SJSA1 (cell line): ENCODE measurements around the gene POP7. TPM values are rescaled to one million over a fixed set of nuclear protein-coding genes. Genes with fewer than 3 reads are reported as not detected.
"Not testable (repeated sequence)": the region's sequence is repeated elsewhere in the genome, so short reads cannot be mapped to it uniquely, and the experiment has no call there.

Experiments
- DNase-seq, 2 experiments: peaks; one replicate each; pipeline ENCODE4 v3.0.0-alpha.2; 2015 to 2020; ENCODE audit warnings: low spot score in 2 of 2, low read depth in 1 of 2
- H3K27ac ChIP-seq: fragments of 250-450 bp; sonication (Bioruptor Pico); 2 replicates; pipeline ENCODE4 v1.5.1; 2020; ENCODE audit warnings: mild to moderate bottlenecking, moderate library complexity
- H3K27me3 ChIP-seq: fragments of 250-450 bp; sonication (Bioruptor Pico); replicated peaks from 2 replicates; pipeline ENCODE4 v1.5.1; 2020; ENCODE audit warnings: mild to moderate bottlenecking, moderate library complexity
- H3K36me3 ChIP-seq: fragments of 250-450 bp; sonication (Bioruptor Pico); 2 replicates; pipeline ENCODE4 v1.5.1; 2020; ENCODE audit warnings: mild to moderate bottlenecking
- H3K4me1 ChIP-seq: fragments of 250-450 bp; sonication (Bioruptor Pico); replicated peaks from 2 replicates; pipeline ENCODE4 v1.6.1; 2021; ENCODE audit warnings: mild to moderate bottlenecking
- H3K4me3 ChIP-seq: fragments of 250-450 bp; sonication (Bioruptor Pico); 2 replicates; pipeline ENCODE4 v1.5.1; 2020; ENCODE audit warnings: mild to moderate bottlenecking
- H3K9me3 ChIP-seq: fragments of 250-450 bp; sonication (Bioruptor Pico); replicated peaks from 2 replicates; pipeline ENCODE4 v1.5.1; 2020; ENCODE audit warnings: mild to moderate bottlenecking
- total RNA-seq: library from RNA; depleted of rRNA; stranded (reverse); fragments of >200 nt; shearing (Covaris generic); gene quantifications from 2 replicates; pipeline ENCODE4 v1.2.3, GENCODE V29; 2014; rRNA removed

POP7 gene
- total RNA-seq: 56.0 and 72.0 TPM in 2 replicates

GRCh38 chr7:100705753-100706671 lies at the start of gene POP7:
Gene POP7, plus strand, starts transcription at chr7:100706121. Its CDS starts 710 bp downstream, at chr7:100706831.
- H3K27me3 ChIP-seq: peaks cover 6% of the 10 kb centered on the region
- peaks cover 19% of the 10 kb centered on the region for H3K36me3 ChIP-seq
- peaks cover 17% of the 10 kb centered on the region for H3K4me1 ChIP-seq
- peak; percentile 97 to 99 for DNase-seq
- H3K4me3 ChIP-seq: peak within 1 kb of the TSS; percentile 87
- H3K27ac ChIP-seq: peak within 1 kb of the TSS; percentile 60
- H3K9me3 ChIP-seq: no peaks in the 10 kb centered on the region

- H3K9me3 ChIP-seq, H3K27ac ChIP-seq, H3K36me3 ChIP-seq, H3K4me1 ChIP-seq, H3K4me3 ChIP-seq, H3K27me3 ChIP-seq, DNase-seq: not testable (repeated sequence)
Observed at GRCh38 chr7:100662194-100662776, 43.6 kb upstream of the POP7 start.

GRCh38 chr7:100665168-100665726 lies 40.7 kb upstream of the POP7 start:
- Histone ChIP-seq H3K9me3 (no peaks in the 10 kb centered on the region; the same call in 1 of the 2 replicates), H3K27me3 (0 out of 2 replicates have a peak, but pooled peaks cover 6% of the 10 kb centered on the region), H3K4me1 (no peaks in the 10 kb centered on the region), H3K4me3 (no peak overlapping the region), H3K27ac (no peak overlapping the region), H3K36me3 (no peaks in the 10 kb centered on the region)
- DNase-seq: no peak

DNA sequence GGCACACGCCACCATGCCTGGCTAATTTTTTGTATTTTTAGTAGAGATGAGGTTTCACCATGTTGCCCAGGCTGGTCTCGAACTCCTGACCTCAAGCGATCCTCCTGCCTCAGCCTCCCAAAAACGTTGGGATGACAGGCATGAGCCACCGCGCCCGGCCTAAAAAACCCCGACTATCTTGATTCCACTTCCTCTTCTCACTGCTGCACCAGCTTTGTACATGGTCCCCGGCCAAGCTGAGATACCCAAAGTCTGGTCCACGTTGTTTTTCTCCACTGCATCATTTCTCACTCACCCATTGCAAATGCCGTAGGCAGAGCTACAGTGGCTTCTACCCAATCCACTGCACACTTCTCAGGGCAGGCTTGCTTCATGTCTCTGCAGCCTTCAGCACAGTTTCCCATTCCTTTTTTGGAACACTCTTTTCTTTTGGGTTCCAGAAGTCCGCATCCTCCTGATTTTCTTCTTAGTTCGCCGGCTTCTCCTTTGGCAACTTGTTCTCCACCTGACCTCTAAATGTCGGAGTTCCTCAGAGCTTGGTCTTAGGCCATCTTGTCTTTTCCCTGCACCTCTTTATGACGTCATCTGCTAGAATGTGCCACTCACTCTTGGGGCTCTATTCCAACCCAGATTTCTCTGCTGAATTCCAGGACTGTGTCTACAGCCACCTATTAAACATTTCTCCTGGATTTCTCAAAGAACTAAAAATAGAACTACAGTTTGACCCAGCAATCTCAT lies 38.4 kb upstream of the POP7 start:
- Histone ChIP-seq H3K27ac (no peak overlapping the region), H3K4me1 (no peaks in the 10 kb centered on the region), H3K27me3 (0 out of 2 replicates have a peak, but pooled peaks cover 6% of the 10 kb centered on the region), H3K4me3 (no peak overlapping the region), H3K36me3 (no peaks in the 10 kb centered on the region), H3K9me3 (no peaks in the 10 kb centered on the region; the same call in 1 of the 2 replicates)
- DNase-seq: no peak

DNA sequence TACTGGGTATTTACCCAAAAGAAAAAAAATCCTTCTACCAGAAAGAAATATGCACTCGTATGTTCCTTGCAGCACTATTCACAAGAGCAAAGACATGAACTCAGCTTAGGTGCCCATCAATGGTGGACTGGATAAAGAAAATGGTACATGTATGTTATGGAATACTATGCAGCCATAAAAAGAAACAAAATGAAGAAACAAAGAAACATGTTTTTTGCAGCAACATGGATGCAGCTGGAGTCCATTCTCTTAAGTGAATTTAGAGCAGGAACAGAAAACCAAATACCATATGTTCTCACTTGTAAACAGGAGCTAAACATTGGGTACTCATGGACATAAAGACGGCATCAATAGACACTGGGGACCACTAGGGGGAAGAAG lies 37.9 kb upstream of the POP7 start:
- H3K4me1 ChIP-seq: peaks cover 4% of the 10 kb centered on the region; the same call in 1 of the 2 replicates
- no peak overlapping the region for H3K4me3 ChIP-seq
- no peaks in the 10 kb centered on the region for H3K36me3 ChIP-seq
- DNase-seq: no peak
- no peaks in the 10 kb centered on the region; the same call in 1 of the 2 replicates for H3K9me3 ChIP-seq
- 0 out of 2 replicates have a peak, but pooled peaks cover 6% of the 10 kb centered on the region for H3K27me3 ChIP-seq
- no peak overlapping the region for H3K27ac ChIP-seq

DNA sequence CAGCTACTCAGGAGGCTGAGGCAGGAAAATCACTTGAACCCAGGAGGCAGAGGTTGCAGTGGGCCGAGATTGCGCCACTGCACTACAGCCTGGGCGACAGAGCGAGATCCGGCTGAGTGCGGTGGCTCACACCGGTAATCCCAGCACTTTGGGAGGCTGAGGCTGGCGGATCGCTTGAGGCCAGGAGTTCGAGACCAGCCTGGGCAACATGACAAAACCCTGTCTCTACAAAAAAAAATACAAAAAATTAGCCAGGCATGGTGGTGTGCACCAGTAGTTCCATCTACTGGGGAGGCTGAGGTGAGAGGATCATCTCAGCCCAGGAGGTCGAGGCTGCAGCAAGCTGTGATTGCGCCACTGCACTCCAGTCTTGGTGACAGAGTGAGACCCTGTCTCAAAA lies 36.8 kb upstream of the POP7 start:
- H3K27ac ChIP-seq, H3K9me3 ChIP-seq, H3K4me3 ChIP-seq, H3K4me1 ChIP-seq, DNase-seq, H3K27me3 ChIP-seq, H3K36me3 ChIP-seq: not testable (repeated sequence)

GRCh38 chr7:100670074-100670473 lies 35.8 kb upstream of the POP7 start:
- 0 out of 2 replicates have a peak, but pooled peaks cover 6% of the 10 kb centered on the region for H3K27me3 ChIP-seq

GRCh38 chr7:100671353-100672327 lies 34.3 kb upstream of the POP7 start:
- Histone ChIP-seq H3K4me1 (peaks cover 12% of the 10 kb centered on the region; the same call in 1 of the 2 replicates), H3K27me3 (0 out of 2 replicates have a peak, but pooled peaks cover 6% of the 10 kb centered on the region), H3K9me3 (no peaks in the 10 kb centered on the region; the same call in 1 of the 2 replicates), H3K4me3 (no peak overlapping the region), H3K36me3 (peaks cover 11% of the 10 kb centered on the region), H3K27ac (no peak overlapping the region)
- DNase-seq: no peak

More at GRCh38 chr7:100670074-100670473, 35.8 kb upstream of the POP7 start:
- H3K36me3 ChIP-seq: peaks cover 7% of the 10 kb centered on the region; the same call in 1 of the 2 replicates
- no peak for DNase-seq
- H3K27ac ChIP-seq: no peak overlapping the region
- H3K4me1 ChIP-seq: peaks cover 5% of the 10 kb centered on the region; the same call in 1 of the 2 replicates
- H3K4me3 ChIP-seq: no peak overlapping the region
- H3K9me3 ChIP-seq: no peaks in the 10 kb centered on the region; the same call in 1 of the 2 replicates

- peak; percentile 99 to 100 for DNase-seq
- no peaks in the 10 kb centered on the region for H3K27me3 ChIP-seq
- H3K4me1 ChIP-seq: peaks cover 12% of the 10 kb centered on the region; the same call in 1 of the 2 replicates
- H3K36me3 ChIP-seq: peaks cover 28% of the 10 kb centered on the region
- H3K4me3 ChIP-seq: peak within 1 kb of the TSS; percentile 91
- no peaks in the 10 kb centered on the region for H3K9me3 ChIP-seq
- peak within 1 kb of the TSS; percentile 96 for H3K27ac ChIP-seq
Observed at GRCh38 chr7:100673302-100673941, 32.5 kb upstream of the POP7 start, which contains the start of gene GNB2. Gene GNB2, plus strand, starts transcription at chr7:100673740. Its CDS starts 2,526 bp downstream, at chr7:100676266.

DNA sequence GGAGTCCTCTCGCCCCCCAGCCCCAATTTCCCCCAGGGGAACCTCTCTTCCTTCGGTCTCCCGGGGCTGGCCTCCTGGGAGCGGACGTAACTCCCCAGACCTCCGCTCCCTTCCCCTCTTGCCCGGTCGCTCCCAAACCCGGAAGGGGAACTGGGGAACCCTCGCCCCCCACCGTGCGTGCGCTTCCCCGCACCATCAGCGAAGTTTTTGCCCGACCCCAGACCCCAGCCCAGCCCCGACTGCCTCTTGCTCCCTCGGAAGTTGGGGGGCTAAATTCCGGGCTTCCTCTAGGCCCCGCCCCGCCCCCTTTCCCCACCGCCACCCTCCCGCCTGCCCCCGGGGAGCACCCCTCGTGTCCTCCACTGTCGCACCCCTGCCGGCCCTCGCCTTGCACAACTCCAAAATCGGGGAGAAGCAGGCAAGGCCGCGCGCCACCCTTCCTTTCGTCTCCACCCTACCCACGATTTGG lies 31.9 kb upstream of the POP7 start:
- Histone ChIP-seq H3K27ac (peak overlapping the region; percentile 96), H3K27me3 (no peaks in the 10 kb centered on the region), H3K4me1 (peaks cover 12% of the 10 kb centered on the region; the same call in 1 of the 2 replicates), H3K9me3 (no peaks in the 10 kb centered on the region), H3K4me3 (peak overlapping the region; percentile 91), H3K36me3 (peaks cover 34% of the 10 kb centered on the region)
- peak in 1 of 2 experiments; percentile 50 for DNase-seq

GRCh38 chr7:100674411-100675104 lies 31.4 kb upstream of the POP7 start:
- H3K36me3 ChIP-seq: peaks cover 40% of the 10 kb centered on the region
- H3K27me3 ChIP-seq: no peaks in the 10 kb centered on the region
- DNase-seq: peak; percentile 45 to 49
- peak overlapping the region; percentile 91 for H3K4me3 ChIP-seq
- H3K4me1 ChIP-seq: peaks cover 12% of the 10 kb centered on the region; the same call in 1 of the 2 replicates
- H3K9me3 ChIP-seq: no peaks in the 10 kb centered on the region
- no peak overlapping the region for H3K27ac ChIP-seq
